Glutamatergic neuron (in vitro differentiated cells): ENCODE data around the gene NEO1. TPM values are rescaled to one million over a fixed set of nuclear protein-coding genes. Genes with fewer than 3 reads are reported as not detected.

Experiments used
- DNase-seq: peaks from one replicate; pipeline ENCODE4 v3.0.0; 2022
- H3K27ac Mint-ChIP-seq: one replicate; pipeline ENCODE4 v1.8.0; 2020; ENCODE audit warnings: mild to moderate bottlenecking, mixed read lengths, inconsistent platforms; ENCODE audit not compliant: unreplicated experiment
- H3K27me3 Mint-ChIP-seq: one replicate; pipeline ENCODE4 v1.8.0; 2020; ENCODE audit warnings: mild to moderate bottlenecking, moderate library complexity, mixed read lengths, inconsistent platforms; ENCODE audit not compliant: unreplicated experiment
- H3K36me3 Mint-ChIP-seq: one replicate; pipeline ENCODE4 v1.8.0; 2020; ENCODE audit warnings: mild to moderate bottlenecking, mixed read lengths, inconsistent platforms; ENCODE audit not compliant: unreplicated experiment
- H3K4me1 Mint-ChIP-seq: one replicate; pipeline ENCODE4 v1.8.0; 2020; ENCODE audit warnings: mild to moderate bottlenecking, low read depth, mixed read lengths, inconsistent platforms; ENCODE audit not compliant: unreplicated experiment
- H3K4me3 Mint-ChIP-seq: one replicate; pipeline ENCODE4 v1.8.0; 2020; ENCODE audit warnings: mild to moderate bottlenecking, mixed read lengths, inconsistent platforms; ENCODE audit not compliant: unreplicated experiment
- H3K9me3 Mint-ChIP-seq: one replicate; pipeline ENCODE4 v1.8.0; 2020; ENCODE audit warnings: mild to moderate bottlenecking, moderate library complexity, mixed read lengths, inconsistent platforms; ENCODE audit not compliant: unreplicated experiment
- CTCF ChIP-seq: fragments of 200-600 bp; sonication (generic); IDR thresholded peaks from one replicate; pipeline ENCODE4 v1.5.0; 2021; ENCODE audit not compliant: partially characterized antibody, unreplicated experiment
- total RNA-seq: library from RNA; stranded (reverse); fragmentation: NEBNext Ultra II Directional; extraction: Animal tissue kit (Norgen Biotek cat#: 25700); gene quantifications from one replicate; pipeline ENCODE4 v1.2.1, GENCODE V29; 2021; ENCODE audit not compliant: unreplicated experiment

The NEO1 gene
- total RNA-seq, 1 donor from 2014 or later: 157 TPM

- Mint-ChIP-seq H3K4me1 (peaks cover 4% of the 10 kb centered on the region), H3K27me3 (peaks cover 2% of the 10 kb centered on the region), H3K9me3 (no peaks in the 10 kb centered on the region), H3K36me3 (no peaks in the 10 kb centered on the region), H3K4me3 (no peak overlapping the region), H3K27ac (no peak overlapping the region)
- DNase-seq: no peak
- TF ChIP-seq CTCF: no peak
Measured at GRCh38 chr15:73009066-73010056, 42.9 kb upstream of the NEO1 start.

GRCh38 chr15:73010154-73011152 lies 41.8 kb upstream of the NEO1 start:
- no peak overlapping the region for H3K4me3 Mint-ChIP-seq
- H3K27ac Mint-ChIP-seq: no peak overlapping the region
- no peak for DNase-seq
- H3K27me3 Mint-ChIP-seq: peaks cover 2% of the 10 kb centered on the region
- no peak for TF ChIP-seq CTCF
- no peaks in the 10 kb centered on the region for H3K36me3 Mint-ChIP-seq
- H3K4me1 Mint-ChIP-seq: peaks cover 4% of the 10 kb centered on the region
- H3K9me3 Mint-ChIP-seq: no peaks in the 10 kb centered on the region

- Mint-ChIP-seq H3K27ac (no peak overlapping the region), H3K9me3 (no peaks in the 10 kb centered on the region), H3K4me1 (peaks cover 14% of the 10 kb centered on the region), H3K36me3 (no peaks in the 10 kb centered on the region), H3K27me3 (no peaks in the 10 kb centered on the region), H3K4me3 (no peak overlapping the region)
- TF ChIP-seq CTCF: no peak
- no peak for DNase-seq
Measured at GRCh38 chr15:73014904-73015303, 37.4 kb upstream of the NEO1 start.

- TF ChIP-seq CTCF: no peak
- H3K4me1 Mint-ChIP-seq: peaks cover 15% of the 10 kb centered on the region
- no peaks in the 10 kb centered on the region for H3K9me3 Mint-ChIP-seq
- no peaks in the 10 kb centered on the region for H3K36me3 Mint-ChIP-seq
- H3K27ac Mint-ChIP-seq: no peak overlapping the region
- H3K4me3 Mint-ChIP-seq: no peak overlapping the region
- no peaks in the 10 kb centered on the region for H3K27me3 Mint-ChIP-seq
- no peak for DNase-seq
Measured at GRCh38 chr15:73015493-73015892, 36.8 kb upstream of the NEO1 start.
